Pulmonary artery endothelial cell (primary cell): ENCODE measurements around the gene DCAF15. TPM values are rescaled to one million over a fixed set of nuclear protein-coding genes. Genes with fewer than 3 reads are reported as not detected.
"Not testable (repeated sequence)": the region's sequence is repeated elsewhere in the genome, so short reads cannot be mapped to it uniquely, and the experiment has no call there.

Source experiments
- DNase-seq: peaks from one replicate; pipeline ENCODE4 v3.0.0-alpha.2; 2011; ENCODE audit warnings: low read depth, low spot score
- total RNA-seq: library from RNA; depleted of rRNA; stranded (reverse); fragments of >200 nt; gene quantifications from 2 replicates; pipeline ENCODE4 v1.2.3, GENCODE V29; 2014

DCAF15 gene
- total RNA-seq, 1 donor from 2014 or later = 10.5 TPM

DNA sequence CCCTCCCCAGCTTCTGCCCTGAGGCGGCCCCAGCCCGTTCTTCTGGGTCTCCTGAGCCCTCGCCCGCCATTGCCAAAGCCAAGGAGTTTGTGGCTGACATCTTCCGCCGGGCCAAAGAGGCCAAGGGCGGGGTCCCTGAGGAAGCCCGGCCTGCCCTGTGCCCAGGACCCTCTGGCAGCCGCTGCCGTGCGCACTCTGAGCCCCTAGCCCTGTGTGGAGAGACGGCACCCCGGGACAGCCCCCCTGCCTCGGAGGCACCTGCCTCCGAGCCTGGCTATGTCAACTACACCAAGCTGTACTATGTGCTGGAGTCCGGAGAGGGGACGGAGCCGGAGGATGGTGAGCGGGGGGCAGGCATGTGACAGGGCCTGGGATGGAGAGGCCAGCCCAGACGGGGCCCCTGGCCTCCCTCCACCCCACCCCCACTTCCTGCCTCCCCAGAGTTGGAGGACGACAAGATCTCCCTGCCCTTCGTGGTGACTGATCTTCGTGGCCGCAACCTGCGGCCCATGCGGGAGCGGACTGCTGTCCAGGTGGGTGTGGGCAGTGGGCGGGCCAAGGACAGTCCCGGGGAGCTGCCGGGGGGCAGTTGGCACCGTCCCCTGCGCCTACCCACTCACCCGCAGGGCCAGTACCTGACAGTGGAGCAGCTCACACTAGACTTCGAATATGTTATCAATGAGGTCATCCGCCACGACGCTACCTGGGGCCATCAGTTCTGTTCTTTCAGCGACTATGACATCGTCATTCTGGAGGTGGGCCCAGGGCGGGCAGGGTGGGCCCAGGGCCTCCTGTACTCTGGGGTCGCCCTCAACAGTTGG is 7.0 kb downstream of the DCAF15 start:
- DNase-seq = no peak

DNA sequence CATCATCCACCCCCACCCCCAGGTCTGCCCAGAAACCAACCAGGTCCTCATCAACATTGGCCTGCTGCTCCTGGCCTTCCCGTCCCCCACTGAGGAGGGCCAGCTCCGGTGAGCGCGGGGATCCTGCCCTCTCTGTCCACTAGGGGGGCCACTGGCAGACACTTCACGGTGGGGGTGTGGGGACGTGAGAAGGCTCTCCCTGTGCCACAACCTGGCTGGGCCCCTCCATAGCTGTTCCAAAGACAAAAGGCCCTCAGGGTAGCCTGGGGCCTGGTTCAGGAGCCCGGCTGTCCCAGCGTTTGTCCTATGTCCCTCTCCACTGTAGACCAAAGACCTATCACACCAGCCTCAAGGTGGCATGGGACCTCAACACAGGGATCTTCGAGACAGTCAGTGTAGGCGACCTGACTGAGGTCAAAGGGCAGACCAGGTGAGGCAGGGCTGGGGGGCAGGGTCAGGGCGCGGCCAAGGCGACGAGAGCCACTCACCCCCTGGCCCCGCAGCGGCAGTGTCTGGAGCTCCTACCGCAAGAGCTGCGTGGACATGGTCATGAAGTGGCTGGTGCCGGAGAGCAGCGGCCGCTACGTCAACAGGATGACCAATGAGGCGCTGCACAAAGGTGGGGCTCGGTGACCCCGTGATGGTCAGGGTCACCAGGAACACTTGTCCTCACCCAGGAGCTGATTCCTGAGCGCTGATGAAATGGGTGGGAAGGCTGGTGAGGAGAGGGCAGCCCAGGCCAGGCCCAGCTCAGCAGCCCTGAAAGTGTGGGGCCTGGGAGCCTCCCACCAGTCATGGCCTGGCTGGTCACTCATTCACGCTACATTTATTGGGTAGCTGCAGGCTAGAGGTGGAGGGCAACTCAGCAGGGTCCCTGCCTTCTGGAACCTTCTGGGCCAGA is 7.9 kb downstream of the DCAF15 start:
- DNase-seq = no peak

DNA sequence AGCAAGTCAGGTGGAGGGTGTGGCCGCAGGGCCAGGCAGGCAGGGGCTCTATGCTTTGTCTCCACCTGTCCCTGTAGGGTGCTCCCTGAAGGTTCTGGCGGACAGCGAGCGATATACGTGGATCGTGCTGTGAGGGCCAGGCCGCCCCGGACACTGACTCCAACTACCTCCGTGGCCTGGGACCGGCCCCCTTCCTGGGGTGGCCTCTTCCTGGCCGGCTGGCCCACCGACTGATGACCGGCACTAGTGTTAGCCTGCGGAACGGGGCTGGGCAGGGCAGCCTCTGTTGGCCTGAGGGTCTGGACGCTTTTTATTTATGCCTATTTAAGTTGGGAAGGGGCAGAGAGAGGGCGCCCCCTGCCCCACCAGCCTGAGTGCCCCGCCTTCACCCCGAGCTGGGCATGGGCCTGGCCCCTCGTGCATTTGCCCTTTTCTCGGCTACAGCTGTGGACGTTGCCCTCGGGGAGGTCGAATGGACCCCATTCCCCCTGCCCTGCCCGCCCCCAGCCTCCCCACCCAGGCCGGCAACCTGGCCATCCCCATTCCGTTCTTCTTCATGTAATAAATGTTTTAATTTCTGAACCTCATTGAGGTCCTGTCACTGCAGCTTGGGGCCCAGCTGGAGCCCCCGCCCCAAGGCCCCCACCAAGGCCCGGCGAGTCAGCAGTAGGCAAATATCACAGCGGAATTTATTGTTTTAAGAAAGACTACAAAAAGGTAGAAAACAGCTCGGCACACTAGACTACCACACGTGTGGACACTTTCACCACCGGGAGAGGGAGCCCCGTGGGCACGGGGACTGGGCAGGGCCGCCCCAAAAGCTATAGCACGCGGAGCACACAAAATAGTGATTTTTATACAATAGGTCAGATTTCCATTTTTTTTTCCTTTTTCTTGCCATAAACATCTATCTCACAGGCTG is 8.8 kb downstream of the DCAF15 start:
- no peak for DNase-seq

DNA sequence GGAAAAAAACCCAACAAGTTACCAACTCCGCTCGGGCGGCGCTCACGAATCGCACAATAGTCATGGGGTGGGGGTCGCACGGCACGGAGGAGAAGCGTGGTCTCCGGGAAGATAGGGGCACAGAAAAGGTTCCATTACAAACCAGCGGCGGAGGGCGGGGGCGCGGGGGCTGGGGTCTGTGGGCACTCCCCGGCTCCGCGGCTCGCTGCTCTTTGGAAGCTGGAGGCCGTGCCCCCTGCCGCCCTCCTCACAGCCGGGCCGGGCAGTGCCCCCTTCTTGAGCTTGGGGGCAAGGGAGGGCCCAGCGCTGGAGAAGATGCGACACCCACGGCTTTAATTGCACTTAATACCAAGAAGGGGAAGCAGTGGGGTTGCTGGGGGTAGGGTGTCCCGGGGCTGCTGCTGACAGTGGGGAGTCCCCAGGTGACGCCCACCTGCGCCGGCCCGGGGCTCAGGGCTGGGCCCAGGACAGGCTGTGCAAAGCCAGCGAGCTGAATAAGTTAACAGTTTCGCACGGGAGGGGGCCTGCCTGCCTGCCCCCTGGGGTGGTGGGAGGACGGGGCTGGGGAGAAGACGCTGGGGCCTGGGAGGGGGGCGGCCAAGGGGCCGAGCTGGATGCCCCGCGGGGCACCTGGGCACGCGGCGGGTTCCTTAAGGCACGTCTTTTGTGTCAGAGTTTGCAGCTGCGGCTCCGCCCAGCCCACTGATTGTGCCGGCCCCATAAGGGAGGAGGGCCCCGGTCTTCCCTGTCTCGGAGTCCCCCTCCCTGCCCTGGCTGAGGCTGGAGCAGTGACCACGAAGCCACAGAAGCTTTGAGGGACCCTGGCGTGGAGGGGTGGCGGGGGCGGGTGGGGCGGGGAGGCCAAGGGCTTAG is 9.8 kb downstream of the DCAF15 start:
- DNase-seq = no peak

DNA sequence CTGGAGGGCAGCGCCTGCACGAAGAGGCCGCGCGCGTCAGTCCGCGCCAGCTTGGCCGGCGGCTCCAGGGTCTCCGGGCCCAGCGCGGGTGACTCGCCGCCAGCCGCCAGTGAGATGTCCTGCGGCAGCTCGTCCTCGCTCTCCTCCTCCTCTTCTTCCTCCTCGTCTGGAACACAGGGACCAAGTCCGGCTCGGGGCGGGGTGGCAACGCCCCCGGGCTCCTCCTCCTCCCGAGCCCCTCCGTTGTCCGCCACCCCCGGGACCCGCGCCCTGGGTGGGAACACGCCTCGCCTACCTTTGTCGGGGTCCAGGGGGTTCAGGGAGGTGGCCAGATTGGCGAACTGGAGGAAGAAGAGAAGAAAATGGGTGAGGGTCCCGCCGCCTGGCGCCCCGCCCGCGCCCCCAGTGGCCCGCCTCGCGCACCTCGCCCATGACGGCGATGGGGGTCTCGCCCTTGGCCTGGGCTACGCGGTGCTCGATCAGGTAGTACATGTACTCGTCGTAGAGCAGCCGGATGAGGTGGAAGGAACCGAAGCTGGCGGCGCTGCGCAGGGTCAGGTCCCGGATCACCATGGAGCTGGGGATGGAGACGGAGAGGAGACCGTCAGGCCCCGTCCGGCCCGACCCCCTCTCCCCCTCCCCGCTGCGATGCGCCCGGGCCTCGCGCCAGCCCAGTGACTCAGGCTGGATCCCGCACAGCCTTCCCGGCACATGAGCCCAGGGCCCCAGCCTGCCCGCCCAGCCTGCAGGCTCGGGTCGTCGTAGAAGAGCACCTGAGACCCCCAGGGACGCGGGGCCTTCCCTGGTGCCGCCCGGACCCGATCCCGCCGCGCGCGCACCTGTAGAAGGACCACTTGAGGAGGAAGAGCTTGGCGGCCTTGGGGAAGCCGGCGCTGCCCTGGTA is 10.6 kb downstream of the DCAF15 start:
- no peak for DNase-seq

DNA sequence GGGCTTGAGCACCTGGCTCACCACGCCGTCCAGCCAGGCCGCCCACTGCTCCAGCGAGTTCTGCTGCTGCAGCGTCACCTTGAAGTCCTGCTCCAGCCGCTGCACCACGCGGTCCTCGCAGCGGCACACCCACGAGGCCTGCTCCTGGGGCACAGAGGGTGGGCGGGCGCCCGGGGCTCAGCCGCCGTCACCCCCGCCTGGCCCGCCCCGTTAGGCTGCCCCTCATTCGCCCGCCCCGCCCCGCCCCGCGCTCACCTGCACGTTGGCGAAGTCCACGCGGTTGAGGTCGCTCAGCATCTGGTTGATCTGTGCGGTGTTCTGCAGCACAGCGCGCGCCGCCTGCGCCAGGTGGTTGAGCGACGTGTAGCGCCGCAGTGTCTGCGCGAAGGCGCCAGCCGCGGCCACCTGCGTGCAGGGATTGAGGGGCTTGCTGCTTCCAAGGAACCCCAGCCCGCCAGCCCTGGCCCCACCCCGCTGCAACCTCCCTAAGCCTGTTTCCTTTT is 11.3 kb downstream of the DCAF15 start:
- DNase-seq = no peak

DNA sequence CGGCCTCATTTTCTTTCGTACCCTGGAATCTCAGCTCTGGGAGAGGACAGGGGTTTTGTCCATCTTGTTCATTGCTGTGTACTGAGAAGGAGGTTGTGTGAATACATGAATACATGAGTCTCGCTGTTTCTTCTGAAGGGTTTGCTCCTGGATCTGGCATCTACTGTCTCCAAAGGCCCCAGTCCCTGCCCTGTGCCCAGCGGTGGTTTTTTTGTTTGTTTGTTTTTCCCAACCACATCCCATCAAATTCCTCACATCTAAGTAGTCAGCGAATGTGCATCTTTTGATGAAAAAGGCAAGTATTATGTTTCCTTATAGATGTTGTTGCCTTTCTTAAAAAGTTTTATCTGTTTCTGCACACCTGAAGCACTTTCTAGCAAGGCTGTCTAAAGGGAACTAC is 12.5 kb downstream of the DCAF15 start:
- no peak for DNase-seq

DNA sequence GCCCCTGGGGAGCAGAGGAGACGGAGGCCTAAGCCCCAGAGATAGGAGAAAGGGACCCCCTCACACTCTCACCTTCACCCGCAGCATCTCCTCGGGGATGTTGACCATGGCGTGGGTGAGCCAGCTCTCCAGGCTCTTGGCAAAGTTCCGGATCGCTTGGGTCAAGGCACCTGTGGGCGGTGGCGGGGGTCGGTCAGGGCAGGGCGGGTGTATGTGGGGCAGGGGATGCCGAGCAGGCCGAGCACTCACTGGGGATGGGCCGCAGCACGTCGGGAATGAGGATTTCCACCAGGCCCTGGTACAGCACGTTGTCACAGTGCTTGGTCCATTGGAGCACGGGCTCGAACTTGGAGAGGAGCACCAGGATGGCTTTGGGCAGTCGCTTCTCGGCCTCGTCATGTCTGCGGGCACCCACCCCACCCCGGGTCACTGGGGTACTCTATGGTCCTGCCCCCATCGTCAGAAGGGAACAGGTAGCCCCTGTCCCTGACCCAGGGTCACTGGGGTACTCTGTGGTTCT is 13.1 kb downstream of the DCAF15 start:
- DNase-seq = no peak

DNA sequence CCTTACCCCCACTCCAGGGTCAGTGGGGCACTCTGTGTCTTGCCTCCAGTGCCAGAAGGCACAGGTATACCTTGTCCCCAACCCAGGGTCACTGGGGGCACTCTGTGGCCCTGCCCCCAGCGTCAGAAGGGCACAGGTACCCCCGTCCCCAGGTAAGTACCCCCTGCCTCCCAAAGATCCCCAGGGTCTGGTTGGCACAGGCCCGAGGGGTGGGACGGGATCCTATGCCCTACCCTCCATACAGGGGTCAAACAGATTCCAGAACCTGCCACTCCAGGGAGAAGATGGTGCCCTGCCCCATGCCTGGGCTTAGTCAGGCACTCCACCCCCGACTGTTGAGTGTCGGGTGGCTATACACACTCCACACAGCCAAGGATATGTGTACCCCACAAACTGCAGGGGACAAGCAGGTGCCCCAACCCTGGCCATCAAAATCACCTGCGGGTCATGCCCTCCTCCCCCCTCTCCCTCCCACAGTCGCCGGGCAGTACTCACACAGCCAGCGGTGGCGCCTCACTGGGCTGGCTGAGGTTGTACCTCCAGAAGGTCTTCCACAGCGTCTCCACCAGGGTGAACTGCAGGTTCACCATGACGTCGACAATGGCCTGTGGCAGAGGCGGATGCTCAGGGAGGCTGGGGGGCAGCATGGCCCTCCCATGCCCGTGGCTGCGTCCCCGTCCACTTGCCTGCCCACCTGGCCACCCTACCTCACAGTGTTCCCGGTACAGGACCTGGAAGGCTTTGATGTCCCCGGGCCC is 13.8 kb downstream of the DCAF15 start:
- DNase-seq = no peak

DNA sequence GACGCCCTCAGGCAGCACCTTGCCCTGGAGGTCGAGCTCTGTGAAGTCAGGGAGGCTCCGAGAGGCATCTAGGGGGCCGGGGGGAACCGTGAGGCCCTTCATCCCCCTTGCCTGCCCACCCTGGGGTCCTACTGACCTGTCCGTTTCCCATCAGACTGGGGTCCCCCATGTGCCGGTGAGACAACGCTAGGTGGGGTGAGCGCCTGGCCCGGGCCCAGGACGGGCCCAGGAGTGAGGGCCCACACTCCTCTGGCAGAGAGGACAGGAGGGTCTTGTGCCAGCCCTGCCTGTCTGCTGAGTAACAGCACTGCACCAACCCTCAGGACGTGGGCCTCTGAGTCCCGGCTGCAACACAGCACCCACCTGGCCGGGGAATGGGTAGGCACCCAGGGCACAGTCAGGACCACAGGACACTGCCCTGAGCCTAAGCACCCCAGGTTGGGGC is 14.4 kb downstream of the DCAF15 start:
- no peak for DNase-seq

DNA sequence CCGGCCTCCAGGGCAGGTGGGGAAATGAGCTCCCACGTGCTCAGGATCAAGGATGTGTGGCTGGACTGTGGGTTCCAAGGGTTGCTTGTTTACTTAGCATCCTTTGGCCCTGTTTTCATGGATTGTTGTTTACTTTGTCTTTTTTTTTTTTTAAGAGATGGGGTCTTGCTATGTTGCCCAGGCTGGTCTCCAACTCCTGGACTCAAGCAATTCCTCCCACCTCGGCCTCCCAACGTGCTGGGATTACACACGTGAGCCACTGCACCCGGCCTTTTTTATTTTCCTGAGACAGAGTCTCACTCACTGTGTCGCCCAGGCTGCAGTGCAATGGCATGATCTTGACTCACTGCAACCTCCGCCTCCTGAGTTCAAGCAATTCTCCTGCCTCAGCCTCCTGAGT is 14.9 kb downstream of the DCAF15 start:
- DNase-seq = not testable (repeated sequence)

DNA sequence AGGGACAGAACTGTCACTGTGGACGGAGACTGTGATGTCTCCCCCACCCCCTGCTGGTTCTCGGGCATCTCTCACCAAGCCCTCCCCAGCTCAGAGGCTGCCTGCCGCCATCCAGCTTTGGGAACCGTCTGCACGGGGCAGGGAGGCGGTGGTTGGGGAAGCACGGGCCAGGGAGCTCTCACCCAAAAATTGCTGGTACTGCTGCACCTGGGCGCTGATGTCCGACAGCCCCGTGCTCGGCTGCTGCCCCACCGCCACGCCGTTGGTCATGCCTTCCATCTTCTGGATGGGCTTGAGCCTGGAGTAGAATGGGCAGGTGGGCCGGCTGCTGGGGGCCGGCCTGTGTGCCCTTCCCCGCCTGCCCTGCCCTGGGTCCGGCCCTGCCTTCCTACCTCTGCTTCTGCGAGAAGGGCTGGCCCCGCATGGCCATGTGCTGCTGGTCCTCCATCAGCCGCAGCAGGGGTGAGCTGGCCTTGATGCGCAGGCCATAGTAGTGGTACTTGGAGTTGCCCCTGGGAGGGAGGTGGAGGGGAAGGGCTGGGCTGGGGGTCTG is 16.1 kb downstream of the DCAF15 start:
- DNase-seq = no peak

DNA sequence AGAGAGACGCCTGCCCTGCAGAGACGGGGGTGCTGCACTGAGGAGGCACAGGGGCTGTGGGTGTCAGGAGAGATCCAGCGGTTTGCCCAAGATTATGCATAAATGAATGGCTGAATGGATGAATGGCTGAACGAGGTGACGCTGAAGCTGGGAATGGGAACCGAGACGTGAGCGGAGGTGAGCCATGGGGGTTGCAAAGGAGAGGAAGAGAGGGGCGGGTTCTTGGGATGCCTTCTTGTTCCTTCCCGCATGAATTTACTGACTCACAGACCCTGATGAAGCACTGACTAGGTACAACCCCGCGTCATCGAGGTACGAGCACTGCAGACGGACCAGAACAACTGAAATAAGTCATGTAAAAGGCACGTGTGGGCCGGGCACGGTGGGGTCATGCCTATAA is 16.7 kb downstream of the DCAF15 start:
- DNase-seq = no peak

DNA sequence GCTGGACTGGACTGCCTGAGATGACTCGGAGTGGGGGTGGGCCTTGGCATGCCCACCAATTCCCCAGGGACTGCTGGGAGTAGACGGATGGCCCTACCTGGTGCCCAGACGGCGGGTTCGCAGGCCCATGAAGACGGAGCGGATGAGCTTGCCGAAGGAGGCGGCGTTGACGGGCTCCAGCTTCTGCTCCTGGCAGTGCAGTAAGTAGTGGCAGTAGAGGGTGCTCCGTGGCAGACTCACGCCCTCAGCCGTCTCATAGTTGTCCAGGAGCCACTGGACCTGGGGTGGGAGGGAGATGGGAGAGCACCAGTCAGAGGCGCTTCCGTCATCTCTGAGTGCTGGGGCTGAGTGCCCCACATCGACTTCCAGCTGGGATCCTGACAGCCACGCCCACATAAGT is 17.6 kb downstream of the DCAF15 start:
- no peak for DNase-seq

DNA sequence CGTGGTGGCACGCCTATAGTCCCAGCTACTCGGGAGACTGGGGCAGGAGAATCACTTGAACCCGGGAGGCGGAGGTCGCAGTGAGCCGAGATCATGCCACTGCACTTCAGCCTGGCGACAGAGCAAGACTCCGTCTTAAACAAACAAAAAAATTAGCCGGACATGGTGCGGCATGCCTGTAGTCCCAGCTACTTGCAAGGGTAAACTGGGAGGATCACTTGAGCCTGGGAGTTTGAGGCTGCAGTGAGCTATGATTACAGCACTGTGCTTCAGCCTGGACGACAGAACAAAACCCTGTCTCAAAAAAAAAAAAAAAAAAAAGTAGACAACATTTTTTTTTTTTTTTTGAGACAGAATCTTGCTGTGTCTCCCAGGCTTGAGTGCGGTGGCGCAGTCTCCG is 19.6 kb downstream of the DCAF15 start:
- not testable (repeated sequence) for DNase-seq

DNA sequence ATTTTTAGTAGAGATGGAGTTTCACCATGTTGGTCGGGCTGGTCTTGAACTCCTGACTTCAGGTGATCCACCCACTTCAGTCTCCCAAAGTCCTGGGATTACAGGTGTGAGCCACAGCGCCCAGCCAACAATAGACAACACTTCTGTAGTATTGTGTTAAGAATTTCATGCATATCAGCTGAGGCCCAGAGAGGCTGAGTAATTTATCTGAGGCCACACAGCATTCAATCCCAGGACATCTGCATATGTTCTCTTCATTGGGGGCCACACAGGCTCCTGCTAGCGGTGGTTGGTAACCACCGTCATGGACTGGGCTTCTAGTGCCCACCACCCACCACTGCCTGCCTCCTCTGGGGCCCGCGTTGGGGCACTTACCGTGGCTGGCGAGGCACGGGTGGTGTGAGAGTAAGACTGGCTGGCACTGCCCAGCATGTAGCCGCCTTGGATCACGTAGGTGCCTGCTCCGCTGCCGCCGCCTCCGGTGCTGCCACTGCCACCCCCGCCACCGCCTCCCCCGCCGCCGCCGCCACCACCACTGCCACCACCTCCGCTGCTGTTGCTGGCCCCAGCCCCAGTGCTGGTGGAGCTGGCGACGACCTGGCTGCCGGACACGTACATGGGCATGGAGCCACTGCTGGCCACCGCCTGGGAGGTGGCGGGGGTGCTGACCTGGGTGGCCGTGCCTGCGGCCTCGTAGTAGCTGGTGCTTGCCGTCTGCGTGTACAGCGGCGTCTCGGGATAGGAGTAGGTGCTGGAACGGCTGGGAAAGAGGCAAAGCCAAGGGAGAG is 20.3 kb downstream of the DCAF15 start:
- DNase-seq = no peak

DNA sequence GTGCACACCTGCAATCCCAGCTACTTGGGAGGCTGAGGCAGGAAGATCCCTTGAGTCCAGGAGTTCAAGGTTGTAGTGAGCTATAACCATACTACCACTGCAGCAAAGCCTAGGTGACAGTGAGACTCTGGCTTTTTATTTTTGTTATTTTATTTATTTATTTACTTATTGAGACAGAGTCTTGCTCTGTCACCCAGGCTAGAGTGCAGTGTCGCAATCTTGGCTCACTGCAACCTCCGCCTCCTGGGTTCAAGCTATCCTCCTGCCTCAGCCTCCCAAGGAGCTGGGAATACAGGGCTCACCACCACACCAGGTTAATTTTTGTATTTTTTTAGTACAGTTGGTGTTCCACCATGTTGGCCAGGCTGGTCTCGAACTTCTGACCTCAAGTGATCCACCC is 21.2 kb downstream of the DCAF15 start:
- not testable (repeated sequence) for DNase-seq
